Stimulated activated naive B cell treated with anti-CD40 and anti-IgM and Interleukin-4, amounts not matched to agents 10 μg/mL and 1 μg/mL and 100 μg/mL, for 72 hours (primary cell): ENCODE measurements around the gene TIMM13.
"Not testable (repeated sequence)": the region's sequence is repeated elsewhere in the genome, so short reads cannot be mapped to it uniquely, and the experiment has no call there.

Experiments
- ATAC-seq, 2 donors: fragments of 150-1000 bp; cut with Tn5 transposase; replicated peaks; 2 replicates each; pipeline ENCODE4 v1.10.0; 2021; ENCODE audit warnings: moderate library complexity in 1 of 2
- DNase-seq: peaks from one replicate; pipeline ENCODE4 v3.0.0; 2021
- H3K27ac Mint-ChIP-seq: one replicate; pipeline ENCODE4 v1.8.0; 2022; ENCODE audit warnings: mild to moderate bottlenecking, mixed read lengths
- H3K27me3 Mint-ChIP-seq, 2 donors: one replicate each; pipeline ENCODE4 v1.8.0; 2022; ENCODE audit warnings: mixed read lengths in 2 of 2
- H3K36me3 Mint-ChIP-seq, 2 donors: one replicate each; pipeline ENCODE4 v1.8.0; 2022; ENCODE audit warnings: mixed read lengths in 2 of 2, mild to moderate bottlenecking in 1 of 2
- H3K4me1 Mint-ChIP-seq, 2 donors: one replicate each; pipeline ENCODE4 v1.8.0; 2022; ENCODE audit warnings: mixed read lengths in 2 of 2, mild to moderate bottlenecking in 1 of 2
- H3K4me3 Mint-ChIP-seq, 2 donors: one replicate each; pipeline ENCODE4 v1.8.0; 2022; ENCODE audit warnings: mild to moderate bottlenecking in 2 of 2, mixed read lengths in 2 of 2, moderate library complexity in 1 of 2
- H3K9me3 Mint-ChIP-seq, 2 donors: one replicate each; pipeline ENCODE4 v1.8.0; 2022; ENCODE audit warnings: mixed read lengths in 2 of 2, mild to moderate bottlenecking in 1 of 2

The TIMM13 gene

GRCh38 chr19:2427429-2428320 lies at the start of gene TIMM13:
Gene TIMM13 (minus strand): TSS chr19:2427586. CDS start chr19:2427533, 53 bp downstream.
- Mint-ChIP-seq H3K4me3 (peak within 1 kb of the TSS; percentile 98 to 99), H3K36me3 (peaks cover 32 to 53% of the 10 kb centered on the region in 2 donors), H3K27ac (peak within 1 kb of the TSS; percentile 99), H3K9me3 (no peaks in the 10 kb centered on the region), H3K27me3 (no peaks in the 10 kb centered on the region), H3K4me1 (peaks cover 13 to 36% of the 10 kb centered on the region in 2 donors)
- DNase-seq: peak; percentile 94
- peak; percentile 92 to 94 for ATAC-seq

- H3K4me1 Mint-ChIP-seq: peaks cover 23 to 45% of the 10 kb centered on the region in 2 donors
- peak overlapping the region; percentile 98 for H3K27ac Mint-ChIP-seq
- peak overlapping the region; percentile 93 to 99 for H3K4me3 Mint-ChIP-seq
- H3K36me3 Mint-ChIP-seq: peaks cover 30 to 33% of the 10 kb centered on the region in 2 donors
- H3K9me3 Mint-ChIP-seq: no peaks in the 10 kb centered on the region
- H3K27me3 Mint-ChIP-seq: no peaks in the 10 kb centered on the region
- DNase-seq (peak; percentile 62), ATAC-seq (peak; percentile 13 to 14)
Observed at GRCh38 chr19:2476451-2477140, 49.2 kb upstream of the TIMM13 start.

- Mint-ChIP-seq H3K27me3 (no peaks in the 10 kb centered on the region), H3K4me3 (peak within 1 kb of the TSS; percentile 93 to 99), H3K27ac (peak within 1 kb of the TSS; percentile 98), H3K4me1 (peaks cover 23 to 45% of the 10 kb centered on the region in 2 donors), H3K36me3 (peaks cover 30 to 31% of the 10 kb centered on the region in 2 donors), H3K9me3 (no peaks in the 10 kb centered on the region)
- peak; percentile 38 to 56 for ATAC-seq
- peak; percentile 98 for DNase-seq
Observed at GRCh38 chr19:2475702-2476450, 48.5 kb upstream of the TIMM13 start, which contains the start of gene GADD45B. Gene GADD45B (plus strand): TSS chr19:2476127. CDS start chr19:2476359, 232 bp downstream.

- ATAC-seq (peak; percentile 42 to 45), DNase-seq (peak; percentile 80)
- H3K27me3 Mint-ChIP-seq: no peaks in the 10 kb centered on the region
Observed at GRCh38 chr19:2475018-2475701, 47.8 kb upstream of the TIMM13 start.

GRCh38 chr19:2474232-2475017 lies 47.0 kb upstream of the TIMM13 start:
- DNase-seq (peak; percentile 95), ATAC-seq (peak; percentile 49 to 56)
- Mint-ChIP-seq H3K27ac (peak overlapping the region; percentile 98), H3K4me3 (peak overlapping the region; percentile 93 to 99), H3K9me3 (no peaks in the 10 kb centered on the region), H3K4me1 (peaks cover 25 to 44% of the 10 kb centered on the region in 2 donors), H3K27me3 (no peaks in the 10 kb centered on the region), H3K36me3 (peaks cover 30 to 31% of the 10 kb centered on the region in 2 donors)

More at GRCh38 chr19:2475018-2475701, 47.8 kb upstream of the TIMM13 start:
- Mint-ChIP-seq H3K4me3 (peak overlapping the region; percentile 93 to 99), H3K4me1 (peaks cover 23 to 45% of the 10 kb centered on the region in 2 donors), H3K36me3 (peaks cover 30 to 31% of the 10 kb centered on the region in 2 donors), H3K27ac (peak overlapping the region; percentile 98), H3K9me3 (no peaks in the 10 kb centered on the region)

GRCh38 chr19:2469915-2470200 lies 42.5 kb upstream of the TIMM13 start:
- DNase-seq, H3K9me3 Mint-ChIP-seq, H3K27me3 Mint-ChIP-seq, H3K27ac Mint-ChIP-seq, H3K36me3 Mint-ChIP-seq, ATAC-seq, H3K4me3 Mint-ChIP-seq: not testable (repeated sequence)
- H3K4me1 Mint-ChIP-seq: peaks cover 7 to 13% of the 10 kb centered on the region in 2 donors

GRCh38 chr19:2469102-2469914 lies 41.9 kb upstream of the TIMM13 start:
- peak overlapping the region in 1 of 2 donors; percentile 6 for H3K4me3 Mint-ChIP-seq
- H3K4me1 Mint-ChIP-seq: peaks cover 7 to 11% of the 10 kb centered on the region in 2 donors

GRCh38 chr19:2468596-2468995 lies 41.2 kb upstream of the TIMM13 start:
- H3K4me3 Mint-ChIP-seq: no peak overlapping the region
- DNase-seq (no peak), ATAC-seq (no peak)
- H3K9me3 Mint-ChIP-seq: no peaks in the 10 kb centered on the region
- no peak overlapping the region for H3K27ac Mint-ChIP-seq
- no peaks in the 10 kb centered on the region for H3K27me3 Mint-ChIP-seq
- no peaks in the 10 kb centered on the region for H3K36me3 Mint-ChIP-seq
- H3K4me1 Mint-ChIP-seq: peaks cover 7 to 11% of the 10 kb centered on the region in 2 donors

More at GRCh38 chr19:2469102-2469914, 41.9 kb upstream of the TIMM13 start:
- H3K27ac Mint-ChIP-seq: peak overlapping the region; percentile 52
- H3K9me3 Mint-ChIP-seq: no peaks in the 10 kb centered on the region
- no peaks in the 10 kb centered on the region for H3K27me3 Mint-ChIP-seq
- ATAC-seq (peak; percentile 68 to 85), DNase-seq (no peak)
- no peaks in the 10 kb centered on the region for H3K36me3 Mint-ChIP-seq

GRCh38 chr19:2464389-2464788 lies 37.0 kb upstream of the TIMM13 start:
- H3K27me3 Mint-ChIP-seq: peaks cover 0 to 16% of the 10 kb centered on the region in 2 donors
- H3K4me1 Mint-ChIP-seq: peaks cover 11 to 26% of the 10 kb centered on the region in 2 donors

GRCh38 chr19:2463694-2464093 lies 36.3 kb upstream of the TIMM13 start:
- not testable (repeated sequence) for ATAC-seq, DNase-seq, H3K36me3 Mint-ChIP-seq, H3K9me3 Mint-ChIP-seq, H3K27ac Mint-ChIP-seq, H3K4me3 Mint-ChIP-seq
- Mint-ChIP-seq H3K4me1 (peaks cover 9 to 22% of the 10 kb centered on the region in 2 donors), H3K27me3 (peaks cover 0 to 16% of the 10 kb centered on the region in 2 donors)

More at GRCh38 chr19:2464389-2464788, 37.0 kb upstream of the TIMM13 start:
- peak overlapping the region; percentile 7 for H3K27ac Mint-ChIP-seq
- H3K36me3 Mint-ChIP-seq: no peaks in the 10 kb centered on the region
- ATAC-seq (no peak), DNase-seq (no peak)
- H3K9me3 Mint-ChIP-seq: no peaks in the 10 kb centered on the region
- no peak overlapping the region for H3K4me3 Mint-ChIP-seq

GRCh38 chr19:2462635-2463421 lies 35.4 kb upstream of the TIMM13 start:
- H3K27me3 Mint-ChIP-seq: peaks cover 0 to 16% of the 10 kb centered on the region in 2 donors
- peaks cover 9 to 22% of the 10 kb centered on the region in 2 donors for H3K4me1 Mint-ChIP-seq
- DNase-seq: no peak
- H3K4me3 Mint-ChIP-seq: peak overlapping the region; percentile 89 to 95
- peak overlapping the region; percentile 71 for H3K27ac Mint-ChIP-seq
- no peak for ATAC-seq
- no peaks in the 10 kb centered on the region for H3K9me3 Mint-ChIP-seq
- H3K36me3 Mint-ChIP-seq: no peaks in the 10 kb centered on the region
